ENCODE measurements around the gene IL34.
"Not testable (repeated sequence)": the region's sequence is repeated elsewhere in the genome, so short reads cannot be mapped to it uniquely, and the experiment has no call there.

Gene IL34

GRCh38 chr16:70627696-70628095, 18.7 kb upstream of the IL34 start:
- Histone ChIP-seq H3K4me3 (replicated peaks; ENCODE audit: low read depth, low read length) (no peak overlapping the region), H3K36me3 (ENCODE audit: control insufficient read depth, insufficient read depth, low read length) (no peaks in the 10 kb centered on the region), H3K27me3 (replicated peaks; ENCODE audit: control insufficient read depth, insufficient read depth, low read length) (no peaks in the 10 kb centered on the region; the same call in 1 of the 2 replicates)
- no peak for DNase-seq (ENCODE audit: extremely low read depth, insufficient read length)
- TF ChIP-seq, protein P1, sequence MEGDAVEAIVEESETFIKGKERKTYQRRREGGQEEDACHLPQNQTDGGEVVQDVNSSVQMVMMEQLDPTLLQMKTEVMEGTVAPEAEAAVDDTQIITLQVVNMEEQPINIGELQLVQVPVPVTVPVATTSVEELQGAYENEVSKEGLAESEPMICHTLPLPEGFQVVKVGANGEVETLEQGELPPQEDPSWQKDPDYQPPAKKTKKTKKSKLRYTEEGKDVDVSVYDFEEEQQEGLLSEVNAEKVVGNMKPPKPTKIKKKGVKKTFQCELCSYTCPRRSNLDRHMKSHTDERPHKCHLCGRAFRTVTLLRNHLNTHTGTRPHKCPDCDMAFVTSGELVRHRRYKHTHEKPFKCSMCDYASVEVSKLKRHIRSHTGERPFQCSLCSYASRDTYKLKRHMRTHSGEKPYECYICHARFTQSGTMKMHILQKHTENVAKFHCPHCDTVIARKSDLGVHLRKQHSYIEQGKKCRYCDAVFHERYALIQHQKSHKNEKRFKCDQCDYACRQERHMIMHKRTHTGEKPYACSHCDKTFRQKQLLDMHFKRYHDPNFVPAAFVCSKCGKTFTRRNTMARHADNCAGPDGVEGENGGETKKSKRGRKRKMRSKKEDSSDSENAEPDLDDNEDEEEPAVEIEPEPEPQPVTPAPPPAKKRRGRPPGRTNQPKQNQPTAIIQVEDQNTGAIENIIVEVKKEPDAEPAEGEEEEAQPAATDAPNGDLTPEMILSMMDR (IDR thresholded peaks at IDR 0.05; ENCODE audit: insufficient read depth, low read length, poor library complexity, severe bottlenecking): no peak

DNA sequence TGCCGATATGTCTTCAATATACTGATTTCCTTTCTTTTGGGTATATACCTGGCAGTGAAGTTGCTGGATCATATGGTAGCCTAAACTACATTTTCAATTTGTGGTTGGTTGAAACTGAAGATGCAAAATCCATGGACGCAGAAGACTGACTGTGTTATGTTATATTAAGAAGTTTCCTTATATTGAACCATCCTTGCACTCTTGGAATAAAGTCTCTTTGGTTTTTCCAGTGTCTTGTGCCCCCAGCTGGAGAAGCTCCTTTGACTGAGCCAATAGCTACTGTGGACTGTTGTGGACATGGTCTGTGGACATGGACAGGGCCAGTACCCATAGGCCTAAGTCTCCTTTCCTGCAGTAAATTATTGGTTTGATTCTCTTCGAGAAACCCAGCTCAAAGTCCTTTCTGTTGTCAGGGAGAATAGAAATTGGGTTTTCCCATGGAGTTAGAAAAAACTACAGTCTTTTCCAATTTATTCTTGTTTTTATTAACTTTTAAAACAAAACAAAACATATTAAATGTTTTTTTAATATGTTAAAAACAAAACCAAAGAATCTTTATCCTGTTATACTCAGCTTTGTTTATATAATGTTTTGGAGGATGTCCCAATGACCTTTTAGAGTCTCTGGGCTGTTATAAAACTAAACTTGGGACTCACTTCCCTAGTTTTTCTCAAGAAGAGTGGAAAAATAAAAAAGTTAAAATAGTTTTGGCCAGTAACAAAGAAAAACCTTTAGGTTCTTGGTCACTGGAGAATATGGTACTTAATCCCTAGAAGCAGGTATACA, 15.2 kb upstream of the IL34 start:
- H3K36me3 ChIP-seq (ENCODE audit: control insufficient read depth, insufficient read depth, low read length): no peaks in the 10 kb centered on the region
- no peaks in the 10 kb centered on the region for H3K27me3 ChIP-seq (replicated peaks; ENCODE audit: control insufficient read depth, insufficient read depth, low read length)
- no peak overlapping the region for H3K4me3 ChIP-seq (replicated peaks; ENCODE audit: low read depth, low read length)
- no peak for DNase-seq (ENCODE audit: extremely low read depth, insufficient read length)
- TF ChIP-seq, protein P1 (IDR thresholded peaks at IDR 0.05; ENCODE audit: insufficient read depth, low read length, poor library complexity, severe bottlenecking): no peak

DNA sequence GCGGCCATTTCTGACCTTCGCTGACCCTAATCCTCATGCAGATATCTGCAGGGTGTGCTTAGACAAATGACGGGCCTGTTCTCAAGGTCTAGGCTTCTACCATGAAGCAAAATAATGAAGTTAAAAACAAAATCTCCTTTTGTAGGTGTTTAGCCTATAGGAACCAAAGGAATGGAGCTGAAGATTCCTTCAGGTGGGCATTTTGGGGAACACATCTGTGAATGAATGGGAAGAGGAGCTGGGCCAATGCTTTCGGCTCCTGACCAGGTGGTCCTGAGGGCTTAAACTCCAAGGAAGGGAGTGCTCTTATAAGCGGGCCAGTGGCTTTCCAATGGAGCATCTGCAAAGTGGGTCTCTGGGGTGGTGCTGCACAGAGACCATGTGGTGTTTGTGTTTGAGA, 14.1 kb upstream of the IL34 start:
- Histone ChIP-seq H3K36me3 (ENCODE audit: control insufficient read depth, insufficient read depth, low read length) (no peaks in the 10 kb centered on the region), H3K4me3 (replicated peaks; ENCODE audit: low read depth, low read length) (no peak overlapping the region), H3K27me3 (replicated peaks; ENCODE audit: control insufficient read depth, insufficient read depth, low read length) (no peaks in the 10 kb centered on the region)
- DNase-seq (ENCODE audit: extremely low read depth, insufficient read length): no peak
- TF ChIP-seq, protein P1 (IDR thresholded peaks at IDR 0.05; ENCODE audit: insufficient read depth, low read length, poor library complexity, severe bottlenecking): no peak

GRCh38 chr16:70633617-70634016, 12.7 kb upstream of the IL34 start:
- H3K4me3 ChIP-seq (replicated peaks; ENCODE audit: low read depth, low read length); DNase-seq (ENCODE audit: extremely low read depth, insufficient read length); H3K36me3 ChIP-seq (ENCODE audit: control insufficient read depth, insufficient read depth, low read length); H3K27me3 ChIP-seq (replicated peaks; ENCODE audit: control insufficient read depth, insufficient read depth, low read length): not testable (repeated sequence)

DNA sequence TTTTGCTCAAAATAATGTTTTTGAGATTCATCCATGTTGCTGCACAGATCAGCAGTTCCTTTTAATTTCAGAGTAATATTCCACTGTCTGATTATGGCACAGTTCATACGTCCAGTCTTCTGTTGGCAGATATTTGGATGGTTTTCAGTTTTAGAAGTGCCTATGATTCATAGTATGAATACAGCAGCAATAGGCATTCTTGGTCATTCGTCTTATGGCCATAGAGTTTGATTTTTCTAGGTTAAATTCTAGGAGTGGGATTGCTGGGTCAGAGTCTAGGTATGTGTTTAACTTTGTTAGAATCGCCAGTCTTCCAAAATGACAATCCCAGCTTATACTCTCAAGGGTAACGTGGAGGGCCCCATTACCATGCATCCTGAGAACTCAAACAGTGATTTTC, 11.5 kb upstream of the IL34 start:
- no peak for DNase-seq (ENCODE audit: extremely low read depth, insufficient read length)
- no peak overlapping the region for H3K4me3 ChIP-seq (replicated peaks; ENCODE audit: low read depth, low read length)
- TF ChIP-seq, protein P1 (IDR thresholded peaks at IDR 0.05; ENCODE audit: insufficient read depth, low read length, poor library complexity, severe bottlenecking): no peak
- no peaks in the 10 kb centered on the region for H3K36me3 ChIP-seq (ENCODE audit: control insufficient read depth, insufficient read depth, low read length)
- H3K27me3 ChIP-seq (replicated peaks; ENCODE audit: control insufficient read depth, insufficient read depth, low read length): no peaks in the 10 kb centered on the region

GRCh38 chr16:70635336-70636016, 10.9 kb upstream of the IL34 start:
- TF ChIP-seq, protein P1 (IDR thresholded peaks at IDR 0.05; ENCODE audit: insufficient read depth, low read length, poor library complexity, severe bottlenecking): no peak
- Histone ChIP-seq H3K4me3 (replicated peaks; ENCODE audit: low read depth, low read length) (no peak overlapping the region), H3K36me3 (ENCODE audit: control insufficient read depth, insufficient read depth, low read length) (no peaks in the 10 kb centered on the region), H3K27me3 (replicated peaks; ENCODE audit: control insufficient read depth, insufficient read depth, low read length) (no peaks in the 10 kb centered on the region)
- no peak for DNase-seq (ENCODE audit: extremely low read depth, insufficient read length)

All from GM06990 (cell line).